ENCODE results near the gene GATA3. TPM values are rescaled to one million over a fixed set of nuclear protein-coding genes. Genes with fewer than 3 reads are reported as not detected.

The GATA3 gene
- total and polyA plus RNA-seq, 2 of the 8 experiments (the other 6 are each of a cell fraction or from before 2014, with no cell fraction given): 0.02 to 0.43 TPM

- Histone ChIP-seq H2BK5ac (ENCODE audit: low read depth, low read length) (no peak overlapping the region), H2BK20ac (ENCODE audit: low read length) (no peak overlapping the region), H2AK5ac (ENCODE audit: low read depth, low read length) (no peak overlapping the region), H3K14ac (ENCODE audit: insufficient read length) (no peak overlapping the region), H3K23ac (ENCODE audit: insufficient read length) (no peak overlapping the region), H2BK15ac (ENCODE audit: low read length) (no peak overlapping the region), H3K4me2 (ENCODE audit: insufficient read depth in 1 of 2, low read depth in 2 of 2, low read length in 2 of 2) (no peak overlapping the region), H3K36me3 (ENCODE audit: control insufficient read depth in 2 of 4, insufficient read depth in 4 of 4, low read length in 3 of 4) (no peaks in the 10 kb centered on the region), H4K91ac (replicated peaks; ENCODE audit: insufficient read length, low read length) (no peak overlapping the region), H3K9me3 (ENCODE audit: insufficient read depth in 2 of 2, low read depth in 1 of 2, low read length in 1 of 2) (no peaks in the 10 kb centered on the region), H3K18ac (ENCODE audit: extremely low read depth, low read length) (no peak overlapping the region), H3K27ac (ENCODE audit: low read depth, low read length) (no peak overlapping the region), H2AFZ (ENCODE audit: low read length) (no peak overlapping the region), H3K4me3 (ENCODE audit: extremely low read depth in 1 of 4, insufficient read depth in 2 of 4, low read depth in 3 of 4, low read length in 4 of 4) (no peak overlapping the region), H2BK120ac (replicated peaks; ENCODE audit: low read depth, low read length) (no peak overlapping the region), H3K4ac (replicated peaks; ENCODE audit: insufficient read length, low read depth, low read length) (no peak overlapping the region), H4K20me1 (replicated peaks in 1 of 2; ENCODE audit: control insufficient read depth in 1 of 2, insufficient read depth in 2 of 2, low read length in 2 of 2) (no peaks in the 10 kb centered on the region), H3K79me2 (ENCODE audit: control insufficient read depth in 1 of 2, insufficient read depth in 2 of 2, low read length in 2 of 2) (no peaks in the 10 kb centered on the region), H3K27me3 (replicated peaks in 1 of 4; ENCODE audit: control insufficient read depth in 3 of 4, extremely low read depth in 1 of 4, insufficient read depth in 3 of 4, low read length in 3 of 4) (no peaks in the 10 kb centered on the region), H3K56ac (replicated peaks; ENCODE audit: insufficient read length, low read depth, low read length) (no peak overlapping the region), H3K79me1 (ENCODE audit: low read depth, low read length) (no peaks in the 10 kb centered on the region), H4K5ac (ENCODE audit: insufficient read length, low read depth, low read length) (no peak overlapping the region), H4K8ac (ENCODE audit: extremely low read depth, insufficient read depth, low read length) (no peak overlapping the region), H3K23me2 (ENCODE audit: low read depth, low read length) (no peaks in the 10 kb centered on the region), H3K4me1 (replicated peaks in 1 of 4; ENCODE audit: control insufficient read depth in 3 of 4, insufficient read depth in 4 of 4, low read length in 3 of 4) (peaks cover 3 to 7% (median 5%) of the 10 kb centered on the region in 4 experiments; a peak in 5 of 7 replicates), H3K9ac (replicated peaks in 1 of 4; ENCODE audit: extremely low read depth in 1 of 4, low read depth in 3 of 4, low read length in 3 of 4) (no peak overlapping the region), H2BK12ac (ENCODE audit: low read depth, low read length) (no peak overlapping the region)
- ChIA-PET POLR2A (ENCODE audit: partially characterized antibody) (no interaction called here), CTCF (ENCODE audit: partially characterized antibody) (no interaction called here)
- FAIRE-seq (no peak), DNase-seq (ENCODE audit: low read depth in 1 of 2, low spot score in 2 of 2) (no peak)
- 92% methylated on average over 2 of the region's 2 CpGs; no CpG with 5 or more reads in 1 of the 2 experiments for WGBS, 2 experiments (ENCODE audit: extremely low coverage in 1 of 2, insufficient coverage in 1 of 2, insufficient read length in 1 of 2, insufficient replicate concordance in 2 of 2, low coverage in 1 of 2, low lambda C conversion rate in 2 of 2, missing lambda C conversion rate in 1 of 2)
- TF ChIP-seq TAF1 (IDR thresholded peaks at IDR 0.05; ENCODE audit: low read depth, low read length): no peak
- TF ChIP-seq ZNF274 (IDR thresholded peaks at IDR 0.05; ENCODE audit: borderline replicate concordance, extremely low read depth, low read length): no peak
- no peak for TF ChIP-seq BACH1 (IDR thresholded peaks at IDR 0.05; ENCODE audit: low read length)
- TF ChIP-seq SUZ12 (IDR thresholded peaks at IDR 0.05; ENCODE audit: low read length): no peak
- no peak for TF ChIP-seq JUND (IDR thresholded peaks at IDR 0.05; ENCODE audit: low read length)
- no peak for TF ChIP-seq CHD2 (IDR thresholded peaks at IDR 0.05; ENCODE audit: low read length)
- no peak for TF ChIP-seq PHF8 (conservative IDR thresholded peaks at IDR 0.05; ENCODE audit: low read depth, low read length)
- TF ChIP-seq, protein P1, sequence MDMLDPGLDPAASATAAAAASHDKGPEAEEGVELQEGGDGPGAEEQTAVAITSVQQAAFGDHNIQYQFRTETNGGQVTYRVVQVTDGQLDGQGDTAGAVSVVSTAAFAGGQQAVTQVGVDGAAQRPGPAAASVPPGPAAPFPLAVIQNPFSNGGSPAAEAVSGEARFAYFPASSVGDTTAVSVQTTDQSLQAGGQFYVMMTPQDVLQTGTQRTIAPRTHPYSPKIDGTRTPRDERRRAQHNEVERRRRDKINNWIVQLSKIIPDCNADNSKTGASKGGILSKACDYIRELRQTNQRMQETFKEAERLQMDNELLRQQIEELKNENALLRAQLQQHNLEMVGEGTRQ (IDR thresholded peaks at IDR 0.05; ENCODE audit: low read length): no peak
- TF ChIP-seq SP1 (IDR thresholded peaks at IDR 0.05; ENCODE audit: low read depth, low read length): no peak
- no peak for TF ChIP-seq TCF12 (IDR thresholded peaks at IDR 0.05; ENCODE audit: low read depth, low read length)
- TF ChIP-seq BRCA1 (IDR thresholded peaks at IDR 0.05; ENCODE audit: low read depth, low read length): no peak
- no peak for TF ChIP-seq RXRA (IDR thresholded peaks at IDR 0.05; ENCODE audit: insufficient read depth, low read depth, low read length)
- no peak for TF ChIP-seq RBBP5 (IDR thresholded peaks at IDR 0.05; ENCODE audit: borderline replicate concordance, low read depth, low read length)
- no peak for TF ChIP-seq SIRT6 (IDR thresholded peaks at IDR 0.05; ENCODE audit: low read length)
- TF ChIP-seq CREB1 (IDR thresholded peaks at IDR 0.05): no peak
- TF ChIP-seq KDM5A (IDR thresholded peaks at IDR 0.05; ENCODE audit: low read length): no peak
Observed at GRCh38 chr10:8105932-8106331, 51.4 kb downstream of the GATA3 start.

All from H1 (cell line).